Endothelial cell of umbilical vein (primary cell): ENCODE results near the gene SLC4A1AP.

Experiments used
- CTCF ChIP-seq, 2 donors: IDR thresholded peaks; 1 replicate in 1 of 2; 2 replicates in 1 of 2; pipeline ENCODE4 v1.5.1; 2011; ENCODE audit warnings: low read length in 2 of 2, mild to moderate bottlenecking in 2 of 2, moderate library complexity in 2 of 2, control low read depth in 1 of 2, inconsistent platforms in 1 of 2, low read depth in 1 of 2; ENCODE audit not compliant: insufficient read depth in 1 of 2; ENCODE audit errors: extremely low read depth in 1 of 2
- EZH2 ChIP-seq: IDR thresholded peaks from 2 replicates; pipeline ENCODE4 v1.6.1; 2012; ENCODE audit warnings: borderline replicate concordance, low read depth, mild to moderate bottlenecking, moderate library complexity, low read length, inconsistent platforms; ENCODE audit not compliant: severe bottlenecking
- JUN ChIP-seq: IDR thresholded peaks from 2 replicates; pipeline ENCODE4 v1.6.1; 2011; ENCODE audit warnings: borderline replicate concordance, low read depth; ENCODE audit not compliant: insufficient read length, insufficient read depth
- MYC ChIP-seq: IDR thresholded peaks from one replicate; pipeline ENCODE4 v1.6.1; 2011; ENCODE audit warnings: mild to moderate bottlenecking, low read depth, low read length
- POLR2A ChIP-seq: IDR thresholded peaks from 2 replicates; pipeline ENCODE4 v1.6.1; 2012; ENCODE audit warnings: low read depth, mild to moderate bottlenecking, control low read depth, low read length
- POLR2AphosphoS5 ChIP-seq: IDR thresholded peaks from 2 replicates; pipeline ENCODE4 v1.6.1; 2012; ENCODE audit warnings: low read depth, mild to moderate bottlenecking, control low read depth, low read length, moderate library complexity; ENCODE audit not compliant: insufficient read depth

GRCh38 chr2:27636766-27637165 is 26.9 kb upstream of the SLC4A1AP start:
- TF ChIP-seq POLR2A = no peak
- TF ChIP-seq POLR2AphosphoS5 = no peak
- TF ChIP-seq CTCF (IDR thresholded peaks at IDR 0.05; ENCODE audit: extremely low read depth in 1 of 2, insufficient read depth in 1 of 2, low read depth in 1 of 2, low read length in 2 of 2) = no peak
- TF ChIP-seq EZH2 = no peak
- TF ChIP-seq MYC = no peak
- TF ChIP-seq JUN = no peak
